Stimulated activated naive B cell treated with anti-CD40 and anti-IgM and Interleukin-4, amounts not matched to agents 10 μg/mL and 1 μg/mL and 100 μg/mL, for 72 hours (primary cell): ENCODE measurements around the gene NRG2.

Source experiments
- ATAC-seq, 2 donors: fragments of 150-1000 bp; cut with Tn5 transposase; replicated peaks; 2 replicates each; pipeline ENCODE4 v1.10.0; 2021; ENCODE audit warnings: moderate library complexity in 1 of 2
- DNase-seq: peaks from one replicate; pipeline ENCODE4 v3.0.0; 2021
- H3K27ac Mint-ChIP-seq: one replicate; pipeline ENCODE4 v1.8.0; 2022; ENCODE audit warnings: mild to moderate bottlenecking, mixed read lengths
- H3K27me3 Mint-ChIP-seq, 2 donors: one replicate each; pipeline ENCODE4 v1.8.0; 2022; ENCODE audit warnings: mixed read lengths in 2 of 2
- H3K36me3 Mint-ChIP-seq, 2 donors: one replicate each; pipeline ENCODE4 v1.8.0; 2022; ENCODE audit warnings: mixed read lengths in 2 of 2, mild to moderate bottlenecking in 1 of 2
- H3K4me1 Mint-ChIP-seq, 2 donors: one replicate each; pipeline ENCODE4 v1.8.0; 2022; ENCODE audit warnings: mixed read lengths in 2 of 2, mild to moderate bottlenecking in 1 of 2
- H3K4me3 Mint-ChIP-seq, 2 donors: one replicate each; pipeline ENCODE4 v1.8.0; 2022; ENCODE audit warnings: mild to moderate bottlenecking in 2 of 2, mixed read lengths in 2 of 2, moderate library complexity in 1 of 2
- H3K9me3 Mint-ChIP-seq, 2 donors: one replicate each; pipeline ENCODE4 v1.8.0; 2022; ENCODE audit warnings: mixed read lengths in 2 of 2, mild to moderate bottlenecking in 1 of 2

NRG2 gene

DNA sequence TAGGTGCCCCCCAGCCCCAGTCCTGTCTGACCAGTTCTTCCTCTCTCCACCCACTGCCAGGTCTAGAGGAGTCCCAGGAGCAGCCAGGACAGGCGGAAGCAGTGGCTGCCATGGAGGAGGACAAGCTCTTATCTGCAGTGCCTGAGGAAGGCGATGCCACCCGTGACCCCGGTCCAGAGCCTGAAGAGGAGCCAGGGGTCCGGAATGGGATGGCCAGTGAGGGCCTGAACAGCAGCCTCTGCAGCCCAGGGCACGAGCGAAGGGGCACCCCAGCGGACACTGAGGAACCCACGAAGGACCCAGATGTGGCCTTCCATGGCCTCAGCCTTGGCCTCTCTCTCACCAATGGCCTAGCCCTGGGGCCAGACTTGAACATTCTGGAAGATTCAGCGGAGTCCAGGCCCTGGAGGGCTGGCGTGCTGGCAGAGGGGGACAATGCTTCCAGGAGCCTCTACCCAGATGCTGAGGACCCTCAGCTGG, 233.7 kb downstream of the NRG2 start:
- no peak overlapping the region for H3K27ac Mint-ChIP-seq
- H3K9me3 Mint-ChIP-seq = no peaks in the 10 kb centered on the region
- H3K4me3 Mint-ChIP-seq = no peak overlapping the region
- DNase-seq = no peak
- no peaks in the 10 kb centered on the region for H3K36me3 Mint-ChIP-seq
- ATAC-seq = no peak
- peaks cover 33 to 48% of the 10 kb centered on the region in 2 donors for H3K27me3 Mint-ChIP-seq
- H3K4me1 Mint-ChIP-seq = no peaks in the 10 kb centered on the region

DNA sequence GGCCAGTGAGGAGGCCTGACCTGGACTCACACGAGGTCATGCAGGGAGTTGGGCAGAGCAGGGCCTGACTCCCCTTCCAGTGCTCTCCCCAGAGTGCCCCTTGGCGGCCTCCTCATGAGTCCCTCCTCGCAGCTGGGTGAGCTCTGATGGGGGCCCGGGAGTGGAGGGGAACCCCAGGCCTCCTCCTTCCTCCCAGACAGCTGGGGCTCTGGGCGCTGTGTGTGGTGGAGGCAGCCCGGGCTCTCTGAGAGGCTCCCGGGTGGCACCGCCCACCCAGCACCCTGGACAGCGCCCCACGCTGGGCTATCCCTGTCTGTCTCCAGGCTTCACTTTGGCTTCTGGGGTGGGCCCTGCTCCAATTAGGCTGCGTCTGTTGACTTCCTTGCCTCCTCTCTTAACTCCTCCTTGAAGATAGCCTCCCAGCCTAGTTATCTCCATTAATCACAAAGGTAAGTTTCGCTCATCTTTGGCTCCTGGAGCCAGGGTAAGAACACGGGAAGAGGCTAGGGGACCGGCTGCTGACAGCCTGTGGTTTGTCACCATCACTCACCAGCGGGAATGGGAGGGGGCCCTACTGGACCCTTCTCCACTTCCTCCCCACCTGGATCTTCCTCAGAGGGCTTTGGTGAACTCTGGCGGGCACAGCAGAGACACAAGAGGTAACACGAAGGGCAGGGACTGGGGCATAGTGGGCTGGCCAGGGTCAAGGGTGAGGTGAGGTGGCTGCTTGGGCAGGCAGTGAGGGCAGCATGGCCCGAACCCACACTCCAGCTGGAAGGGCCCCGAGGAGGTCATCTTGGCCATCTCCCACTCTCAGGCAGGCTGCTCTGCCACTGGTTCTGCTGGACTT, 234.4 kb downstream of the NRG2 start:
- no peak overlapping the region for H3K4me3 Mint-ChIP-seq
- DNase-seq (no peak), ATAC-seq (peak; percentile 55 to 73)
- H3K36me3 Mint-ChIP-seq = no peaks in the 10 kb centered on the region
- H3K27ac Mint-ChIP-seq = no peak overlapping the region
- H3K27me3 Mint-ChIP-seq = peaks cover 38 to 54% of the 10 kb centered on the region in 2 donors
- H3K4me1 Mint-ChIP-seq = no peaks in the 10 kb centered on the region
- no peaks in the 10 kb centered on the region for H3K9me3 Mint-ChIP-seq

- Mint-ChIP-seq H3K9me3 (no peaks in the 10 kb centered on the region), H3K27me3 (peaks cover 39 to 59% of the 10 kb centered on the region in 2 donors), H3K4me3 (no peak overlapping the region), H3K36me3 (no peaks in the 10 kb centered on the region), H3K4me1 (no peaks in the 10 kb centered on the region), H3K27ac (no peak overlapping the region)
- DNase-seq (no peak), ATAC-seq (no peak)
Measured at GRCh38 chr5:139807647-139808030, 235.5 kb downstream of the NRG2 start.

DNA sequence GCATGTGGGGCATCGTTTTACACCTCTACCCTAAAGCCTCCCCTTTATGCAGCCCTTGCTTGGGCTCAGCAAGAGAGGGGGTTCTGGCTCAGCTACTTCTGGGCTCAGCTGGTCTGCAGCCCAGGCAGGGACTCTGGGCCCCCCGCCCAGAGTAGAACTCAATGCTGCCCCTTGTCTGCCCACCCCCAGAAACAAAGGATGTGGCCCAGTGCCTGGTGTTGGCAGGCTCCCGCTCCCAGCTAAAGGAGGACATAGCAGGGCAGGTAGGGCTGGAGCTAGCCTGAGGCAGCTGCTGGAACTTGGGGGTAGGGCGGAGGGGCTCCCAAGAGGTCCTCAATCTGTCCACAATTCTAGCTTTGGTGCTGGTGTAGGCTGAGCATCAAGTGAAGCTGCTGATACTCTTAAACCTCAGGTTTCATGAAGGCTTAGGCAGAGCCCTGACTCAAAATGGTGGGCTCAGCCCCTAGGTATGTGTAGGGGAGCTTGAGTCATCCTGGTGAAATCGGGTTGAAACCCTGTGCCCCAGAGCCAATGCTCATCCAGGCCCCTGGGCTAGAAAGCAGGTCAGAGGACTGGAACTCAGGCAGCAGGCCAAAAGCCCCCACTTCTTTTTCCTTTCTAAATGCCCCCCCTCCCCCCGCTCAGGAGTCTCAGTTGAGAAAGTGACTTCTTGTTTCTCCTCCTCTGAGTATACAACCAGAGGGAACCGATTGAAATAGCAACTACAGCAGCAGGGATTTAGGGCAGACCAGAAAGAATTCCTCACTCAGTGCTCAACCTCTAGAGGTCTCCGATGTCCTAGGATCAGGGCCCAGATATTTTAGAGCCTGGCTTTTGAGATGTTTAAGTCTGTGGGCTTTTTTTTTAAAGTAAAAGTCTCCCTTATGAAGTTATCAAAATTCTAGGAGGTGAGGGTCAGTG, 236.1 kb downstream of the NRG2 start:
- no peaks in the 10 kb centered on the region for H3K9me3 Mint-ChIP-seq
- ATAC-seq = no peak
- H3K27me3 Mint-ChIP-seq = peaks cover 39 to 62% of the 10 kb centered on the region in 2 donors

GRCh38 chr5:139806111-139806510, 237.0 kb downstream of the NRG2 start:
- no peak overlapping the region for H3K27ac Mint-ChIP-seq

More for the DNA sequence above, 236.1 kb downstream of the NRG2 start:
- no peak overlapping the region for H3K4me3 Mint-ChIP-seq
- H3K36me3 Mint-ChIP-seq = no peaks in the 10 kb centered on the region
- no peak for DNase-seq
- H3K4me1 Mint-ChIP-seq = no peaks in the 10 kb centered on the region
- no peak overlapping the region for H3K27ac Mint-ChIP-seq

DNA sequence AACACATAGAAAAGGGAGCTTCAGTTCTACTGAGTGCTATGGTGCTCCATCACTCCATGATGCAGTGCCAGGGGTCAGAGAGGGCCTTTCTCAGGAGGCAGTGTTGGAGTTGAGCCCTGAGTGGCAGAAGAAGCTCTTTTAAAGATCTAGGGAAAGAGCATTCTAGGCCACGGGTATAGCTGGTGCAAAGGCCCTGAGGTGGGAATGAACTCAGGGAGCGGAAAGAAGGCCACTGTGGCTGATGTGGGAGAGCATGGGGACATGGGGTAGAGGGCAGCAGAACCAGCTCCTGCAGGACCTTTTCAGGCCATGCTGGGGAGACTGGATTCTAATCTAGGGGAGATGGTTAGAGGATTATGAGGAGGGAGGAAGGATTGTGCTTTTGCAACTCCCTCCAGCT, 237.6 kb downstream of the NRG2 start:
- Mint-ChIP-seq H3K36me3 (no peaks in the 10 kb centered on the region), H3K9me3 (no peaks in the 10 kb centered on the region), H3K27ac (no peak overlapping the region), H3K27me3 (peaks cover 48 to 71% of the 10 kb centered on the region in 2 donors), H3K4me1 (no peaks in the 10 kb centered on the region), H3K4me3 (no peak overlapping the region)
- ATAC-seq = no peak
- no peak for DNase-seq

More at GRCh38 chr5:139806111-139806510, 237.0 kb downstream of the NRG2 start:
- Mint-ChIP-seq H3K4me1 (no peaks in the 10 kb centered on the region), H3K4me3 (no peak overlapping the region), H3K9me3 (no peaks in the 10 kb centered on the region), H3K36me3 (no peaks in the 10 kb centered on the region), H3K27me3 (peaks cover 43 to 66% of the 10 kb centered on the region in 2 donors)
- ATAC-seq (no peak), DNase-seq (no peak)

GRCh38 chr5:139804800-139805397, 238.2 kb downstream of the NRG2 start:
- H3K36me3 Mint-ChIP-seq = no peaks in the 10 kb centered on the region
- H3K4me3 Mint-ChIP-seq = no peak overlapping the region
- H3K27ac Mint-ChIP-seq = no peak overlapping the region
- DNase-seq (no peak), ATAC-seq (no peak)
- peaks cover 48 to 71% of the 10 kb centered on the region in 2 donors for H3K27me3 Mint-ChIP-seq
- H3K4me1 Mint-ChIP-seq = no peaks in the 10 kb centered on the region
- no peaks in the 10 kb centered on the region for H3K9me3 Mint-ChIP-seq

DNA sequence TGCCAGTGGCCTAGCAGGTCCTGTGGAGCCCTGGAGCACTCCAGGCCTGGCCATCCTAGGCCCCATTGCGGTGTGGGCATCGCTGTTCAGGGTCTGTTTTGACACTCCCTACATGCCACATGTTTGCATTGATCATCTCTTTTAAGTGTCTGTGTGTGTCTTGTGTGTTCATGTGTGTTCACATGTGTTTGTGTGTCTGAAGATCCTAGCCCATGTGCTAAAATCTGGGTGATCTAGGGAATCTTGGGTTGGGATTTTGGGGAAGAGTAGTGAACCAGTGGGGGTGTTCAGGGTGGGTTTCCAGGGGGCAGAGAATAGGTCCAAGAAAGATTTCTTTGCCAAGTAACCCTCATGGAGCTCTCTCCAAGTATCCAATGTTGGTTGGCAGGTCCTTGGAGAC, 239.1 kb downstream of the NRG2 start:
- Mint-ChIP-seq H3K36me3 (no peaks in the 10 kb centered on the region), H3K9me3 (no peaks in the 10 kb centered on the region), H3K27ac (no peak overlapping the region), H3K4me3 (no peak overlapping the region), H3K27me3 (peaks cover 55 to 74% of the 10 kb centered on the region in 2 donors), H3K4me1 (no peaks in the 10 kb centered on the region)
- DNase-seq (no peak), ATAC-seq (no peak)

GRCh38 chr5:139799359-139799758, 243.7 kb downstream of the NRG2 start:
- H3K9me3 Mint-ChIP-seq = no peaks in the 10 kb centered on the region
- H3K27me3 Mint-ChIP-seq = peaks cover 71 to 84% of the 10 kb centered on the region in 2 donors
- H3K27ac Mint-ChIP-seq = no peak overlapping the region

DNA sequence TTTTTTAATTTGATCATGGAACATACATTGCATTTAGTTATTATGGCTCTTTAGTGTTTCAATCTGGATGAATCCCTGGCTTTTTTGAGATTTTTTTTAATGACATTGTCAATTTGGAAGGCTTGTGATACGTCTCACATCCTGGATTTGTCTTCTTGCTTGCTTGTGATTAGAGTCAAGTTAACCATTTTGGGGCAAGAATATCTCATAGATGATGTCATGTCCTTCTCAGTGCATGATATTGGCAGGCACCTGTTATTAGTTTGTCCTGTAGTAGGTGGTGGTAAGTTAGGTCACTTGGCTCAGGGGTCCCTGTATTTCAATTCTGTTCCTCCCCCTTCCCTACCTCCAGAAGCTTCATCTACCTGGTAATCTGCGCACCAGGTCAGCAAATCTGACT, 244.2 kb downstream of the NRG2 start:
- no peak for DNase-seq
- ATAC-seq = no peak
- Mint-ChIP-seq H3K27ac (no peak overlapping the region), H3K36me3 (no peaks in the 10 kb centered on the region), H3K4me3 (no peak overlapping the region), H3K27me3 (peaks cover 73 to 85% of the 10 kb centered on the region in 2 donors), H3K4me1 (peaks cover 5 to 11% of the 10 kb centered on the region in 2 donors), H3K9me3 (no peaks in the 10 kb centered on the region)

More at GRCh38 chr5:139799359-139799758, 243.7 kb downstream of the NRG2 start:
- DNase-seq (no peak), ATAC-seq (no peak)
- no peak overlapping the region for H3K4me3 Mint-ChIP-seq
- H3K36me3 Mint-ChIP-seq = no peaks in the 10 kb centered on the region
- peaks cover 5 to 11% of the 10 kb centered on the region in 2 donors for H3K4me1 Mint-ChIP-seq

GRCh38 chr5:139797856-139798510, 245.1 kb downstream of the NRG2 start:
- no peaks in the 10 kb centered on the region for H3K36me3 Mint-ChIP-seq
- H3K27me3 Mint-ChIP-seq = peaks cover 76 to 87% of the 10 kb centered on the region in 2 donors
- no peaks in the 10 kb centered on the region for H3K9me3 Mint-ChIP-seq
- no peak for DNase-seq
- H3K27ac Mint-ChIP-seq = no peak overlapping the region
- H3K4me1 Mint-ChIP-seq = peaks cover 5 to 11% of the 10 kb centered on the region in 2 donors
- no peak overlapping the region for H3K4me3 Mint-ChIP-seq
- ATAC-seq = no peak

- no peak for DNase-seq
- Mint-ChIP-seq H3K36me3 (no peaks in the 10 kb centered on the region), H3K4me1 (peaks cover 5 to 11% of the 10 kb centered on the region in 2 donors), H3K9me3 (no peaks in the 10 kb centered on the region), H3K27me3 (peaks cover 77 to 93% of the 10 kb centered on the region in 2 donors), H3K4me3 (no peak overlapping the region), H3K27ac (no peak overlapping the region)
- no peak for ATAC-seq
Measured at GRCh38 chr5:139797335-139797734, 245.8 kb downstream of the NRG2 start.
